ENCODE results near the gene AP2M1. TPM values are rescaled to one million over a fixed set of nuclear protein-coding genes. Genes with fewer than 3 reads are reported as not detected.
"Not testable (repeated sequence)": the region's sequence is repeated elsewhere in the genome, so short reads cannot be mapped to it uniquely, and the experiment has no call there.

The AP2M1 gene
- total RNA-seq, 4 donors from 2014 or later = 258 to 397 (median 298) TPM

DNA sequence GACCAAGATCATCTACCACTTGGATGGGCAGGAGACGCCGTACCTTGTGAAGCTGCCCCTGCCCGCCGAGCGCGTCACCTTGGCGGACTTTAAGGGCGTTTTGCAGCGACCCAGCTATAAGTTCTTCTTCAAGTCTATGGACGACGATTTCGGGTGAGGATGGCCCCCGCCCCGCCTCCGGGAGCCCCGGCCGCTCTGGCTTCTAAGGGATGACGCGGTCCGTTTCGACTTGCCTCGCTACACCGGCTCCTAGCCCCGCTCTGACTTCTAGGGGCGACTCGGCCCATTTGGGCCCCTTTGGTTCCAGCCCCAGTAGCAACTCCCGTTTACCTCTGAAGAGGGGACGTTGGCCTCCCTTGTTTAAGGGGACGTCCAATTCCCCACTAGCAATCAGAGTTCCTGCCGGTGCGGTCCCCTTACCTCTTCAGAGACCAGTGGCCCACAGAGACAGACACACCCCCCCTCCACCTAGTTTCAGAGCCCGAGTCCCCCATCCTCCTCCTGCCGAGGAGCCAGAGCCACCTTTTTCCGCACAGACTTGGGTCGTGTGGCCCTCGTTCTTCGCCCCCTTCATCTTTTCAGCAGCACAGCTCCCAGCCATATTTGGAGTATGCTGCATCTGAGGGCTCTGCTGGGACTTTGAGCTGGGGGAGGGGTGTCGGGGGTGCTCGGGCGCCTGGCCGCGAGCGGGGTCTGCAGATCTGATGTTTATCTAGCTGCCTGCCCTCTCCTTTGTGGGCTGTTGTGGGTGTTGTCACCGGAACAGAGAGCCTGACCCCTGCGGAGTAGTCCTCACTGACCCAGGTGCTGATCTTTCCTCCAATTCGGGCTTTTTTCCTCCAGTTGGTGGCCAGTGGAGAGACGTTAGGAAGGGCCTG is 18.8 kb upstream of the AP2M1 start:
- TF ChIP-seq POLR2AphosphoS5 (IDR thresholded peaks at IDR 0.05) (no peak), EP300 (IDR thresholded peaks at IDR 0.05) (no peak), POLR2A (IDR thresholded peaks at IDR 0.05; ENCODE audit: low read depth) (no peak), CTCF (IDR thresholded peaks at IDR 0.05) (no peak)
- WGBS = 0% methylated on average over 32 of the region's 47 CpGs
- Histone ChIP-seq H3K9me3 (no peaks in the 10 kb centered on the region), H3K27ac (replicated peaks in 1 of 4) (peak overlapping the region; percentile 89 to 96 (median 95)), H3K27me3 (no peaks in the 10 kb centered on the region), H3K4me1 (peaks cover 57 to 63% (median 62%) of the 10 kb centered on the region in 4 donors), H3K36me3 (no peaks in the 10 kb centered on the region), H3K4me3 (peak overlapping the region; percentile 70 to 98 (median 96))
- DNase-seq (ENCODE audit: extremely low spot score) = no peak
- intact Hi-C loops (cut with DNase I) = loop anchor here (1.0 kb wide), 1 partner anchor 31 kb away; no protein-coding TSS in a partner anchor

- peaks cover 64 to 70% (median 69%) of the 10 kb centered on the region in 4 donors for H3K4me1 ChIP-seq
- 0% methylated on average over 1 of the region's 6 CpGs for WGBS
- H3K9me3 ChIP-seq = no peaks in the 10 kb centered on the region
- DNase-seq (ENCODE audit: extremely low spot score) = no peak
- peak overlapping the region; percentile 70 to 98 (median 96) for H3K4me3 ChIP-seq
- peak overlapping the region; percentile 89 to 96 (median 95) for H3K27ac ChIP-seq (replicated peaks in 1 of 4)
- H3K27me3 ChIP-seq = no peaks in the 10 kb centered on the region
- intact Hi-C loops (cut with DNase I) = no loop called here
- H3K36me3 ChIP-seq = no peaks in the 10 kb centered on the region
- TF ChIP-seq CTCF (IDR thresholded peaks at IDR 0.05) (no peak), POLR2AphosphoS5 (IDR thresholded peaks at IDR 0.05) (peak; percentile 54 to 68)
Observed at GRCh38 chr3:184156522-184156955, 18.1 kb upstream of the AP2M1 start.

DNA sequence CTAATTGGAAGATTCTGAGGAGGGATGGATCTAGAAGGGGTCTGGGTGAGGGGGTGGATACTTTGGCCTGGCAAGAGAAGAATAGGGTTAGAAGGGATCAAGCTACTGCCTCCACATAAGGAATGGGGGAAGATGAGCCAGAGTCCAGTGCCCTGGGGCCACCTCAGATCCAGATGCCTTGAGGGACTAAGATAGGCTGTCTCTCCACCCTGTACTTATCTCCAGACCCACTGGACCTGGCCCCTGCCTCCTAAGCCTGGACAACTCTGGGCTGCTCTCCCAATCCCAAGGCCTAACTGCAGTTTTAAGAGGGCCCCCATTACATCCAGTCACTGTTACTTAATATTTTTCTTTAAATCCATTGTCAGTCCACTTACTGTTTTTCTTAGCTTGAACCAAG is 17.4 kb upstream of the AP2M1 start:
- TF ChIP-seq POLR2AphosphoS5 (IDR thresholded peaks at IDR 0.05) (no peak), CTCF (IDR thresholded peaks at IDR 0.05) (no peak), POLR2A (IDR thresholded peaks at IDR 0.05; ENCODE audit: low read depth) (no peak), EP300 (IDR thresholded peaks at IDR 0.05) (no peak)
- peak overlapping the region; percentile 89 to 96 (median 95) for H3K27ac ChIP-seq (replicated peaks in 1 of 4)
- DNase-seq (ENCODE audit: extremely low spot score) = no peak
- no peaks in the 10 kb centered on the region for H3K27me3 ChIP-seq
- H3K4me1 ChIP-seq = peaks cover 70 to 77% (median 75%) of the 10 kb centered on the region in 4 donors
- H3K4me3 ChIP-seq = peak overlapping the region; percentile 70 to 98 (median 96)
- intact Hi-C loops (cut with DNase I) = no loop called here
- no peaks in the 10 kb centered on the region for H3K9me3 ChIP-seq
- H3K36me3 ChIP-seq = peaks cover 0 to 2% (median under 1%) of the 10 kb centered on the region in 4 donors

DNA sequence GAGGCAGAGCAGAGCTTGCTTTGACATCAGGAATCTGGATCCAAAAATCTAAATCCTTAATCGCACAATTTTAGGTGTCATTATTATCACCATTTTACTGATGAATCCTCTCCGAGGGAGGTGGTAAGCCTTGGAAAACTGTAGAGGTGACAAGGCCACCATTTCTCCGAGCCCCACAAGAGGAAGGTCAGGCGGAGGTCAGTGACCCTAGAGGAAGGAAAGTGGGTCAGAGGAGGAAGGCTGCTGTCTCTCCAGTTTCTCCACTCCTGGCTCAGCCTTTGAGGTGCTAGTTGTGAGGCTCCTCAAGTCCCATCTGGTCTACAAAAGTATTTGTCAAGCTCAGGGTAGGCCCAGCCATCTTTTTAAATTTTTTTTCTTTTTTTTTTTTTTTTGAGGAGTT is 16.3 kb upstream of the AP2M1 start:
- no peak for TF ChIP-seq POLR2AphosphoS5 (IDR thresholded peaks at IDR 0.05)
- TF ChIP-seq POLR2A (IDR thresholded peaks at IDR 0.05; ENCODE audit: low read depth) = no peak
- TF ChIP-seq EP300 (IDR thresholded peaks at IDR 0.05) = no peak
- intact Hi-C loops (cut with DNase I) = no loop called here
- peaks cover 2 to 13% (median 10%) of the 10 kb centered on the region in 4 donors for H3K36me3 ChIP-seq
- no peaks in the 10 kb centered on the region for H3K9me3 ChIP-seq
- peak overlapping the region; percentile 89 to 96 (median 95) for H3K27ac ChIP-seq (replicated peaks in 1 of 4)
- no peak for DNase-seq (ENCODE audit: extremely low spot score)
- WGBS = 63% methylated on average over 4 of the region's 4 CpGs
- H3K4me1 ChIP-seq = peaks cover 80 to 86% (median 85%) of the 10 kb centered on the region in 4 donors
- no peak overlapping the region for H3K4me3 ChIP-seq
- no peaks in the 10 kb centered on the region for H3K27me3 ChIP-seq

DNA sequence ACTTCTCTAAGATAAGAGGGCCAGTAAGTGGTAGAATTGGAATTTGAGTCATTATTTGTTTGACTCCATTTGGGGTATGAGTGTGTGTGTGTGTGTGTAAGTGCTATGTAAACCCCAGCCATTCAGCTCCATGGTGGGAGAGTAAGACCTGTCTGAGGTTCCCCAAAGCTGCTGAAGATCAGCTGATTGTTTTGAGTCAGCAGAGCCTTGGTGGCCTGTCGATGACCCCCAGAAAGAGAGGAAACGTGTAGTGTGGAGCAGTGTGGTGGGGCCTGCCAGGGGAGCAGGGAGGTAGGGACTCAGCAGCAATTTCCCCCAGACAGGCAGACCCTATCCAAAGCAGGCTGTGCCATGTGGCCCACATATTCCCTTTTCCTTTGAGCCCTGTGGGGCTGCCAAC is 14.2 kb upstream of the AP2M1 start:
- no peak for TF ChIP-seq POLR2AphosphoS5 (IDR thresholded peaks at IDR 0.05)
- TF ChIP-seq CTCF (IDR thresholded peaks at IDR 0.05) = no peak
- TF ChIP-seq EP300 (IDR thresholded peaks at IDR 0.05) = no peak
- no peak for TF ChIP-seq POLR2A (IDR thresholded peaks at IDR 0.05; ENCODE audit: low read depth)
- no peak for DNase-seq (ENCODE audit: extremely low spot score)
- Histone ChIP-seq H3K4me1 (peaks cover 70 to 83% (median 78%) of the 10 kb centered on the region in 4 donors), H3K27me3 (no peaks in the 10 kb centered on the region), H3K27ac (replicated peaks in 1 of 4) (peak overlapping the region; percentile 89 to 96 (median 95)), H3K36me3 (peaks cover 21 to 33% (median 30%) of the 10 kb centered on the region in 4 donors), H3K4me3 (peak overlapping the region; percentile 23 to 42 (median 38)), H3K9me3 (no peaks in the 10 kb centered on the region)
- intact Hi-C loops (cut with DNase I) = no loop called here
- 30% methylated on average over 2 of the region's 2 CpGs for WGBS

GRCh38 chr3:184162571-184163070 is 12.0 kb upstream of the AP2M1 start:
- intact Hi-C loops (cut with DNase I); DNase-seq (ENCODE audit: extremely low spot score); H3K27me3 ChIP-seq; H3K9me3 ChIP-seq; H3K4me3 ChIP-seq: not testable (repeated sequence)
- peaks cover 59 to 72% (median 67%) of the 10 kb centered on the region in 4 donors for H3K4me1 ChIP-seq
- H3K27ac ChIP-seq (replicated peaks in 1 of 4) = peak overlapping the region; percentile 89 to 96 (median 95)
- H3K36me3 ChIP-seq = peaks cover 43 to 55% (median 52%) of the 10 kb centered on the region in 4 donors
- WGBS = 66% methylated on average over 8 of the region's 8 CpGs

Measured in esophagus muscularis mucosa (tissue), 4 donors.